GM23338 (cell line): Measurements from ENCODE around the gene PEX13.
"Not testable (repeated sequence)": the region's sequence is repeated elsewhere in the genome, so short reads cannot be mapped to it uniquely, and the experiment has no call there.

Experiments used
- CREB1 ChIP-seq: fragments of 250-450 bp; sonication (Bioruptor Pico); IDR thresholded peaks from 2 replicates; pipeline ENCODE4 v1.5.0; 2020; ENCODE audit warnings: low read depth, mild to moderate bottlenecking, moderate library complexity
- EZH2 ChIP-seq: fragments of 200-600 bp; sonication (generic); IDR thresholded peaks from one replicate; pipeline ENCODE4 v1.8.0; 2017; ENCODE audit warnings: antibody characterized with exemption, mild to moderate bottlenecking, low read depth; ENCODE audit not compliant: unreplicated experiment

DNA sequence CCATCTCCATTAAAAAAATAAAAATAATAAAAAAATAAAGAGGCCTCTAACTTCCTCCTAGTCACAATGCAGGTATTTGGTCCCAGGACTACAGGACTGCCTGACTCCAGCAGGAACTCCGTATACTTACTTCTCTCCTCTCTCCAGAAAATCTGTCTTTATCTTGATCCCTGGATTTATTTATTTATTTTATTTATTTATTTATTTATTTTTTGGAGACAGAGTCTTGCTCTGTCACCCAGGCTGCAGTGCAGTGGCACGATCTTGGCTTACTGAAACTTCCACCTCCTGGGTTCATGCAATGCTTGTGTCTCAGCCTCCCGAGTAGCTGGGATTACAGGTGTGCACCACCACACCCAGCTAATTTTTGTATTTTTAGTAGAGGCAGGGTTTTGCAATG, 35.5 kb upstream of the PEX13 start:
- TF ChIP-seq EZH2; CREB1 (CRISPR knock-in tag): not testable (repeated sequence)
